ENCODE data around the gene CCNT1.

The CCNT1 gene

GRCh38 chr12:48750215-48750614, 33.7 kb upstream of the CCNT1 start:
- Histone ChIP-seq H3K9ac (ENCODE audit: low read length) (no peak overlapping the region), H3F3A (ENCODE audit: insufficient read depth, low read length) (no peaks in the 10 kb centered on the region), H3K4me1 (ENCODE audit: insufficient read depth, low read length, severe bottlenecking) (no peaks in the 10 kb centered on the region), H3K36me3 (ENCODE audit: insufficient read depth, low read length) (no peaks in the 10 kb centered on the region), H3K27ac (ENCODE audit: low read depth, low read length, poor library complexity, severe bottlenecking) (no peak overlapping the region), H4K20me1 (ENCODE audit: insufficient read depth, low read length) (no peaks in the 10 kb centered on the region), H3K27me3 (ENCODE audit: insufficient read depth, low read length) (0 out of 2 replicates have a peak, but pooled peaks cover 7% of the 10 kb centered on the region), H3K9me3 (ENCODE audit: low read length) (no peaks in the 10 kb centered on the region), H3K79me2 (ENCODE audit: insufficient read depth, low read length) (no peaks in the 10 kb centered on the region), H3K4me2 (ENCODE audit: low read length) (no peak overlapping the region), H2AFZ (ENCODE audit: low read length) (no peak overlapping the region), H3K9me2 (ENCODE audit: low read depth, low read length) (no peaks in the 10 kb centered on the region), H3K4me3 (ENCODE audit: low read depth, low read length, poor library complexity, severe bottlenecking) (no peak overlapping the region)
- TF ChIP-seq CTCF (IDR thresholded peaks at IDR 0.05; ENCODE audit: low read length): no peak
- no peak for TF ChIP-seq EZH2 (IDR thresholded peaks at IDR 0.05; ENCODE audit: borderline replicate concordance, low read length)

GRCh38 chr12:48744251-48745008, 27.9 kb upstream of the CCNT1 start:
- Histone ChIP-seq H2AFZ (ENCODE audit: low read length) (no peak overlapping the region), H3K9me3 (ENCODE audit: low read length) (no peaks in the 10 kb centered on the region), H3K4me2 (ENCODE audit: low read length) (no peak overlapping the region), H3K9me2 (ENCODE audit: low read depth, low read length) (no peaks in the 10 kb centered on the region), H3K4me3 (ENCODE audit: low read depth, low read length, poor library complexity, severe bottlenecking) (no peak overlapping the region), H3K79me2 (ENCODE audit: insufficient read depth, low read length) (no peaks in the 10 kb centered on the region), H3K27me3 (ENCODE audit: insufficient read depth, low read length) (0 out of 2 replicates have a peak, but pooled peaks cover 7% of the 10 kb centered on the region), H3K4me1 (ENCODE audit: insufficient read depth, low read length, severe bottlenecking) (no peaks in the 10 kb centered on the region), H4K20me1 (ENCODE audit: insufficient read depth, low read length) (no peaks in the 10 kb centered on the region), H3K36me3 (ENCODE audit: insufficient read depth, low read length) (no peaks in the 10 kb centered on the region), H3K27ac (ENCODE audit: low read depth, low read length, poor library complexity, severe bottlenecking) (no peak overlapping the region), H3K9ac (ENCODE audit: low read length) (no peak overlapping the region), H3F3A (ENCODE audit: insufficient read depth, low read length) (no peaks in the 10 kb centered on the region)
- TF ChIP-seq EZH2 (IDR thresholded peaks at IDR 0.05; ENCODE audit: borderline replicate concordance, low read length) (no peak), CTCF (IDR thresholded peaks at IDR 0.05; ENCODE audit: low read length) (no peak)

- Histone ChIP-seq H4K20me1 (ENCODE audit: insufficient read depth, low read length) (no peaks in the 10 kb centered on the region), H3K9ac (ENCODE audit: low read length) (no peak overlapping the region), H3K9me3 (ENCODE audit: low read length) (no peaks in the 10 kb centered on the region), H3F3A (ENCODE audit: insufficient read depth, low read length) (no peaks in the 10 kb centered on the region), H3K27ac (ENCODE audit: low read depth, low read length, poor library complexity, severe bottlenecking) (no peak overlapping the region), H3K79me2 (ENCODE audit: insufficient read depth, low read length) (no peaks in the 10 kb centered on the region), H3K4me3 (ENCODE audit: low read depth, low read length, poor library complexity, severe bottlenecking) (no peak overlapping the region), H3K4me1 (ENCODE audit: insufficient read depth, low read length, severe bottlenecking) (no peaks in the 10 kb centered on the region), H3K4me2 (ENCODE audit: low read length) (no peak overlapping the region), H3K36me3 (ENCODE audit: insufficient read depth, low read length) (no peaks in the 10 kb centered on the region), H3K27me3 (ENCODE audit: insufficient read depth, low read length) (no peaks in the 10 kb centered on the region), H2AFZ (ENCODE audit: low read length) (no peak overlapping the region), H3K9me2 (ENCODE audit: low read depth, low read length) (no peaks in the 10 kb centered on the region)
- TF ChIP-seq CTCF (IDR thresholded peaks at IDR 0.05; ENCODE audit: low read length) (no peak), EZH2 (IDR thresholded peaks at IDR 0.05; ENCODE audit: borderline replicate concordance, low read length) (no peak)
Observed at GRCh38 chr12:48739618-48740269, 23.2 kb upstream of the CCNT1 start.

Data from OCI-LY1 (cell line).